HPDE6-E6E7 (cell line): ENCODE measurements around the gene TK2.

Experiments
- DNase-seq: peaks from one replicate; pipeline ENCODE4 v3.0.0; 2011; ENCODE audit warnings: missing footprints; ENCODE audit errors: extremely low spot score

The TK2 gene

DNA sequence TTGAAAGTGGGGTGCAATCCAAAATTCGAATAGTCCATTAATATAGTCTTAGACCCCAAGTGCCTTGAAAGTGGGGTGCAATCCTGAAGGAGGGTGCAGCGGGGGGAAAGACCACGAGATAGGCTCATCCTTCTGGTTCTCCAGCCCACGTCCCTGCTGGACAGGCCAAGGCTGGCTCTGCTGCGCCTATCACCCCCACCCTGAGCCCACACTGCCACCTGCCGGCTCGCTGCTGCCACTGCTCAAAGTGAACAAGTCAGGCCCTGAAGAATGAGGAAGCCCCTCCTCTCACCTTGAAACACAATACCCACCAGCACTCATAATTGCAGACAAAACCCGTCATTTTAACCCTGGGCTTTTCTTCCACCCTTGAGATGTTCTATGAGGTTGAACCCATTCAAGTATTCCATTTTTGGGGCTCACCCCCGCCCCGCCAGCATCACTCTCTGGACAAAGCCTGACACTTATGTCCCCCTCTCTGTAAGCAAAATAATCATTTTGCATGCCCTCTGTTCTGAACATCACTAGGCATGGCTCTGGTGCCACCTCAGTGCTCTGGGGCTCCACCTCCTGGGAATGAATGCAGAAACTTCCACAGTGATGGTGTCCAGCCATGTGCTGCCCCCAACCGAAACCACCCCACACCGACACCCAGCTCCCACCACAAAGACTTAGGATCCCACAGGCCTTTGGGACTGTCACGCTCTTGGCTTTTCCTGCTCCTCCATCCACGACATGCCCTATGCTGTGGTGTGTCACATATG is 66.1 kb downstream of the TK2 start:
- peak; percentile 85 for DNase-seq

DNA sequence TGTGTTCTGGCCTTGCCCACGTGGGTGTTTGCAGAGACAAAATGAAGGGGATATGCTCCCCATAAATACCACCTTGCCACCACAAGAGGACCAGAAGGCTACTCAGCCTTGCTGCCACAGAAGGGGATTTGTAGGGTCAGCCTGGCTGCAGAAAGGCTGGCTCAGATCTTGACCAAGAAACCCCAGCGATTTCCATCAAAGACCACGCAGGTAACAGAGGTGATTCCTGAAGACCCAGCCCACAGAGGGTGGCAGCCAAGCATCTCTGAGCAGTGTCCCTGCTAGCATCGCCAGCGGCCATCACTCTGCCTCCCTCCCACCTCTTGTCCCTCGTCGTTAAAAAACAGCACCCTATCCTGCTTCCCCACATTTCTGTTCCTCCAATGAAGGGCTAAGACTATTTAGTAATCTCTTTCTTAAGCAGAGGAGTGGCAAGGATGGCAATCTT is 68.0 kb downstream of the TK2 start:
- DNase-seq = no peak

DNA sequence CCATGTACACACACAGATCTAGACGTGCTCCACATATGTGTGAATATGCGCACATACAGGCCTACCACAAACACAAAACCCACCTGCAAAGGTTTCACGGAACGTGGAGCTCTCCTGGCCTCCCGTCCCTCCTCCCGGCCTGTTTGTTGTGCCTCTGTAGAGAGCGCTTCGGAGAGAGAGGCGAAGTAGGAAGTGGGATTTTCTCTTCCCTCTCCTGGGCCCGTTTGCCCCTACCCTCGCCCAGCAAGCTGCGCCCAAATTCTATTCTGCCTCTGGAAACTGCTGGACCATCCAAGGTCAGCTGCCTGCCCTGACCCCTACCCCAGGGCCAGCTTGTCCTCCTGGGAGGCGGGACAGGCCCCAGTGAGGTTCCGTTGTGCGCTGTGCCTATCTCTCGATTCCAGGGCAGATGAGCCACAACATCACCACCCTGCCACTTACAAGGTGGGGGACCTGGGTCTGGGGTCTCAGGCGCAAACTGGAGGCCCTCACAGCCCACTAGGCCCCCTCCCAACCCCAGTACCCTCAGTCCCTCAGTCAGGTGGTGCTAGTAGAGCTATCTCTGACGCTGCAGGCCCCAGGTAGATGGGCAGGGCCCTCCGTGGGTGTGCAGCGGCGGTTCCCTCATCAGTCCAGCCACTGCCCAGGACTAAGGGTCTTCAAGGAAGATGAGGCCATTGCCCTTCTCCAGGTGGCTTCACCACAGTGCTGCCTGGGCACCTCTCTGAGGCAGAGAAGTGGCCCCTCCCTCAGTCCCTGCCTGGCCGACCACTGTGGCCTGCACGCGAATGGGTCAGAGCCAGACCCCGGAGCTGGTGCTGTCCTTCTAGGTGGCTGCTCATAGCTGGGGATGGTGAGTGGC is 68.6 kb downstream of the TK2 start:
- DNase-seq = no peak

DNA sequence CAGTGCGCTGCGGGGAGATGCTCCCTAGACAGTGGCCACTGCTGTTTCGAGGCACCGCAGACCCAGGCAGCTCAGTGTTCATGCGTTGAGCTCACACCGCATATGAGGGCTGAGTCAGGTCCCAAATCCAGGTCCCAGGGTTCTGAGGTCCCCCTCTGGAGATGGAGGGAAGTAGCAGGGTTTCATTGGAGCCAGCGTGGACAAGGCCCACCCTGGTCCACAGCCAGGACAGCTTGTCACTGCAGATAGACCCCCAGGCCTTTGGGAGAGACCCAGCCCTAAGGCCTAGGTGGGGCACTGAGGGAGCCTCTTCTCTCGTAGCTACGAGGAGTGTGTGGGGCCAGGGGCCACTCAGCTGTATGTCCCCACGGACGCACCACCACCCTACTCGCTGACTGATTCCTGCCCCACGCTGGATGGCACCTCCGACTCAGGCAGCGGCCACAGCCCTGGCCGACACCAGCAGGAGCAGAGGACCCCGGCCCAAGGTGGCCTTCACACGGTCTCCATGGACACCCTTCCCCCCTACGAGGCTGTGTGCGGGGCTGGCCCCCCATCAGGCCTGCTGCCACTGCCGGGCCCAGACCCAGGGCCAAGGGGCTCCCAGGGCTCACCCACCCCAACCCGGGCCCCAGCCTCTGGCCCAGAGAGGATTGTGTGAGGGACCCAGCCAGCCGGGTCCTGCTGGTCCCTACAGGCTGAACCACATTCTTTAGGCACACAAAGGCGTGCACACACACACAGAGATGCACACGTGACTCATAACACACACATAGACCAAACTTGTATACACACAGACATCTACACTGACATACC is 69.4 kb downstream of the TK2 start:
- no peak for DNase-seq

DNA sequence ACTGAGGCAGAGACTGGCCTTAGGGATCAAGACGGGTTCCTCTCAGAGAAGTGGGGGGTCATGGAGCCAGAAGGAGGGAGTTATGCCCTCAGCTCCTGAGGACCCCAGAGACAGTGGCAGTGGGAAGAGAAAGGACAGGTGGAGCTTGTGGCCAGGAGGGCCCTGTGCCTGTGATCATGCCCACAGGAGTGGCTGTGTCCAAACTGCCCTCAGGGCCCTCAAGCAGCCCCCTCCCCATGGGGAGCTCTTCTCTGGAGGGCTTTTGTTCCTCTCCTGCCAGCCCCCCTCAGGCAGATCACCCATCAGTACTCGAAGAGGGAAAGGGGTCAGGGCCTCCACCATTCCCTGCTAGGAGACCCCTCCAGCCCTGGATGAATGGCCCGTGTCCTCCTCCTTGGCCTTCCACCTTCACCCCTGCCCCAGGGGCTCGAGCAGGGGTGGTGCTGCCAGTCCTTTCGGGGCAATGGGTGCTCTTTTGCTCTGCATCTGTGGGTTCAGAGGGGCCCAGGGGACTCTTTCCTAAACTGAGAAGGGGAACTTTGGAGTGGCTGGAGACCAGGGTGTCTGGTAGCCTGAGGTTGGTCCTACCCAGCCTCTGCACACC is 70.2 kb downstream of the TK2 start:
- DNase-seq = no peak

DNA sequence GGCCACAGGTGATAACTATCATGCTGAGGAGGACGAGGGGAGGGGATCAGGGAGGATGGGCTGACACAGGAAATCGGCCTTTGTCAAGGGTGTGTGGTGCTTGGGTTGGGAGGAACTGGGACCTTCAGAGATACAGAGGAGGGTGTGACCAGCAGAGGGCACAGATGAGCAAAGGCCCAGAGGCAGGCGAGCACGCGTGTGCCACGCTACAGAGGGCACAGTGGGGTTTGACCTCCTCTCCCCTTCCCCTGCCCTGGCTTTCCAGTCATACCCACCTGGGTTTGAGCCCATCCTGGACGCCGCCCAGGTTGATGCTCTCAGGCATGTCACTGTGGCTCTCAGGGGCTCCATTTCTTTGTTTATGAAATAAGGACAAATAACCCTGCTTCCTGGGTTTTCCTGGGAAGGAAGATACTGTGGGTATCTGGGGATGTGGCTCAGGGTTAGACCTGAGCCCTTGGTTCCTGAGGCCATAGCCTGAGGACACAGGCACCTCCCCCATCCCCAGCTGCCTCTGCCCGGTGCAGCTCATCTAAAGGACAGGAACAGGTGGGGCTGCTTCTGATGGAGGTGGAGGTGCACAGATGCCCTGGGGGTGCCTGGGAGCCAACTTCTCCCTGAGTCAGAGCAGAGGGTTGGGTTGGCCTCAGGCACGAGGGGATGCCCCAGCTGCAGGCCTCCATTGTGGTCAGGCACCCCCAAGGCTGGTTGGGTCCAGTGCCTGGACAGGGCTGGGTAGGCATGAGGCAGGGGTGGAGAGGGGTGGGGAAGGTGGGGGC is 71.0 kb downstream of the TK2 start:
- DNase-seq = peak; percentile 77

GRCh38 chr16:66477028-66477515 is 72.8 kb downstream of the TK2 start:
- DNase-seq = no peak

GRCh38 chr16:66476328-66477027 is 73.4 kb downstream of the TK2 start:
- DNase-seq = no peak

- no peak for DNase-seq
These were observed 74.7 kb downstream of the TK2 start for GRCh38 chr16:66475232-66475631.

GRCh38 chr16:66474750-66475199 is 75.1 kb downstream of the TK2 start:
- DNase-seq = no peak

- no peak for DNase-seq
These were observed 76.0 kb downstream of the TK2 start for GRCh38 chr16:66473654-66474519.

- no peak for DNase-seq
These were observed 76.8 kb downstream of the TK2 start for GRCh38 chr16:66473051-66473571.

DNA sequence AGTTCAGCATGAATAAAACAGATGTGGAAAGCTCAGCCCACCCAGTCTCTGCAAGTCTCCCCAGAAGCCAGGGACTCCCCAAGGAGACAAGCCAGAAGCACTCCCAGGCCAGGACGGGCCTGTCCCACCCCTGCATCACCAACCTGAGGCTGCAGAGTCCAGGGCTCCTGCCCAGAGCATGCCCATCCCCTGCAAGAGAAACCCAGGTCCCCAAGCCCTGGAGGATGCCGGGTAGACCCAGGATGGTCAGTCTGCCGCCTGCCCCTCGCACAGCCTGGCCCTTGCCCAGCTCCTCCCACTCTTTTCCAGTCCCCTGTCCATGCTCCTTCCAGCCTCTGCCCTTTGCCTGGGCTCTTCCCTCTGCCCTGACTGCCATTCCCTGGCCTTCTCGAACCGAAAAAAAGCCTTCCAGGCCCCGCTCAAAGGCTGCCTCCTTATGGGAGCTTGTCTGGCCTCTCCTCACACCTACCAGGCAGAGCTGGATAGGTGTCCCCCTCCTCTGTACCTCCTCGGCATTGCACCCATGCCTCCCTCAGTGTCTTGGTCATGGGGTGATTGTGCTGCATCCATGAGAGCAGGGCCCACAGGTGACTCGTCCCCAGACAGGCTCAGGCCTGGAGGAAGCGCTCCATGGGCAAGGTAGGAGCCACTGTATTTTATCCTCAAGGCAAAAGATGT is 78.1 kb downstream of the TK2 start:
- no peak for DNase-seq

GRCh38 chr16:66471264-66471663 is 78.7 kb downstream of the TK2 start:
- DNase-seq = no peak

DNA sequence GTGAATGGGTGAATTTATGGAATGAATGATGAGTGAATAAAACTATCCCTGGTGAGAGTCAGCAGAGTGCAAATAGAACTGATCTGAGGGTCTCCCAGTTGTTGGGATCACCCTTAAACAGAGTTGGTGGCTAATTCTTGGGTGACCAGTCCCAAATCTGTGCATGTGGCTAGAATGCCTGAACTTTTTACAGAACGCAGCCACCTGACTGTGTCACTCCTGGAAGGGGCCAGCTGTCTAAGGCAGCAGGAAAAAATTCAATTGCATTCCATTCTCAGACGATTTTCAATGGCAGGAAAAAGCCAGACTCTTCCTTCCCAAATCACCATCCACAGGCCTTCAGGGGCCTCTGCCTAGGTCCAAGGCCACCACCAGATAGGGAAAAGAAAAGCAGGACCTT is 79.4 kb downstream of the TK2 start:
- no peak for DNase-seq

DNA sequence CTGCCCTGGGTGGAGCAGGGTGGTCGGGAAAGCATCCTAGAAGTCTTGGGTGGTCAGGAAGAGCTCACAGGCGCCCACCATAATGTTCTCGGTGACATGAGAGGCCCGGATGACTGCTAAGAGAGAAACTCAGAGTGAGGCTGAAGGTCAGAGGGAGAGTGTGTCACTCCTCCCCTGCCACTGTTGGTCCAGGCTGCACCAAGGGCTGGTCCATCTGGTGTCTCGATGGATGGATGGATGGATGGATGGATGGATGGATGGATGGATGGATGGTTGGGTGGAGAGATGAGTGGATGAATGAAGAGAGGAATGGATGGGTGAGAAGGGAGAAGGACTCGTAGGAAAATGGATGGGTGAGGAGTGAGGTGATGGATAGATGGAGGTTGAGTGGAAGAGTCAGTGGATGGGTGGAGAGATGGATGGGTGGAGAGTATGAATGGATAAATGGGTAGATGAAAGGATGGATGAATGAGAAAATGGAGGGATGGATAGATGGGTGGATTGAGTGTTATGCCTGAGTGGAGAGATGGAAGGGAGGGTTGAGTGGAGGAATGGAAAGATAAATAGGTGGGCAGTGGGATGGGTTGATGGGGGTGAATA is 79.9 kb downstream of the TK2 start:
- no peak for DNase-seq

DNA sequence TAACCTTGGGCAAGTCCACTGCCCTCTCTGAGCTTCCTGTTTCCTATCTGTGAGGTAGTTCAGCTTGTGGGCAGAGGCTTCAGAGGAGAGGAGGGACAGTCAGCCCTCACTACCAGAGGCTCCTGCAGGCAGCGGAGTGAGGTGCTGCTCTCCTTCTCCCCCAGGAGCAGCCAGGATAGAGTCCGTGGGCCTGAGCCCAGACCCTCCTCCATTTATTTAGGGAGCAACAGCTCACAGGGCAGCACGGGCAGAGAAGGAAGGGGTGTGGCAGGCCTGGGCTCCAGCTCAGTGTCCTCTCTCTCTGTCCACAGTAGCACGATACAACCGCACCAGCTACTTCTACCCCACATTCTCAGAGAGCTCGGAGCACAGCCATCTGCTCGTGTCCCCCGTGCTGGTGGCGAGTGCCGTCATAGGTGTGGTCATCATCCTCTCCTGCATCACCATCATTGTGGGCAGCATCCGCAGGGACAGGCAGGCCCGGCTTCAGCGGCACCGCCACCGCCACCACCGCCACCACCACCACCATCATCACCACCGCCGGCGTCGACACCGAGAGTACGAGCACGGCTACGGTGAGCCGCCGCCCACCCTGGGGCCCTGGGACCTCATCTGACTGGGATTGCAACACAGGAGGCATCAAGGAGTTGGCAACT is 80.5 kb downstream of the TK2 start:
- no peak for DNase-seq
